ENCODE results near the gene TIGD7.

Gene TIGD7, protein sequence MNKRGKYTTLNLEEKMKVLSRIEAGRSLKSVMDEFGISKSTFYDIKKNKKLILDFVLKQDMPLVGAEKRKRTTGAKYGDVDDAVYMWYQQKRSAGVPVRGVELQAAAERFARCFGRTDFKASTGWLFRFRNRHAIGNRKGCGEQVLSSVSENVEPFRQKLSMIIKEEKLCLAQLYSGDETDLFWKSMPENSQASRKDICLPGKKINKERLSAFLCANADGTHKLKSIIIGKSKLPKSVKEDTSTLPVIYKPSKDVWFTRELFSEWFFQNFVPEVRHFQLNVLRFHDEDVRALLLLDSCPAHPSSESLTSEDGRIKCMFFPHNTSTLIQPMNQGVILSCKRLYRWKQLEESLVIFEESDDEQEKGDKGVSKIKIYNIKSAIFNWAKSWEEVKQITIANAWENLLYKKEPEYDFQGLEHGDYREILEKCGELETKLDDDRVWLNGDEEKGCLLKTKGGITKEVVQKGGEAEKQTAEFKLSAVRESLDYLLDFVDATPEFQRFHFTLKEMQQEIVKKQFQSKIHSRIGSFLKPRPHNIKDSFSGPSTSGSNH

DNA sequence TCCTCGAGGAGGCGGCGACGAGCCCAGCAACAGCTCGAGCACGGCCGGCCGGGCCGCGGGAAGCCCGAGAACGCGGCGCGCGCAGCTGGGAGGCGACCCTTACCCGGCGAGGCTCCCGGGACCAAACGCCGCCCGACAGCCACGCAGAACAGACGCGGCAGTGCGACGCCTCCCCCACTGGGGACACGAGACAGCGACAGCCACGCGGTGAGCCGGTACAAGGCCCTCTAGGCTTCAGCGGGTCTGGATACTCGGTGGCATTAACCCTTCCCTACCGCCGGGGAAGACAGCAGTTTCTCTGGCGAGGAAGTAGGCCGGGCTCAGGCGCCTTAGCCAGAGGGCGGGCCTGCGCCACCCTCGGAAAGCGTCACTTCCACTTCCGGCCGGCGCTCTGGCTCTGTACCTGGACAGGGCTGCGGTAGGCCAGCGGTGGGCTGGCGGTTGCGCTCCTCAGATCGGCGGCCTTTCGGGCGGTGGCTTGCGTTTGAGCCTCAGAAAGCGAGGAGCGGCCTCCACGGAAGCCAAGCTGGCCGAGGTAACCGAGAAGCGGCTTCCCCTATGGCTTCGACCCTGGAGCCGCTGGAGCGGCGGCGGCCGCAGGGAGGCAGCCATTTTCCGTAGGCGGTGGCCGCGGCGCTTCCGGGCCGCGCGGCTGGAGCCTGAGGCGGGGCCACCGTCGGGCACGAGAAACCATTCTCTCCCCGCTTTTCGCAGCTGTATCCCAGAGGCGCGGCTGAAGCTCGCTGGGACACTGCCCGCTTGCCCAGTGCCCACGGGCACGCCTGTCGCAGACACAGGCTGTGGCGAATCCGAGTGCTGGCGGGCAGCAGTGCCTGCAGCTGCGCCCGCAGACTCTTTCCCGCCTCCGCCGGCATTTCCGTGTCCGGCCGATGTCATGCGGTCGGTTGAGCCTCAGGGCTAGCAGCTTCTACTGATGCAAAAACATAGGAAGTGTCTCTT is at the start of gene TIGD7, which contains the start of gene ZNF75A:
Gene TIGD7 (minus strand): TSS at position 322 of the 960 bp plus-strand sequence. CDS start 4,816 bp downstream, outside the sequence.
Gene ZNF75A (plus strand): TSS at position 389 of the 960 bp plus-strand sequence. CDS start 2,932 bp downstream, outside the sequence.
- peak; percentile 90 for DNase-seq

DNA sequence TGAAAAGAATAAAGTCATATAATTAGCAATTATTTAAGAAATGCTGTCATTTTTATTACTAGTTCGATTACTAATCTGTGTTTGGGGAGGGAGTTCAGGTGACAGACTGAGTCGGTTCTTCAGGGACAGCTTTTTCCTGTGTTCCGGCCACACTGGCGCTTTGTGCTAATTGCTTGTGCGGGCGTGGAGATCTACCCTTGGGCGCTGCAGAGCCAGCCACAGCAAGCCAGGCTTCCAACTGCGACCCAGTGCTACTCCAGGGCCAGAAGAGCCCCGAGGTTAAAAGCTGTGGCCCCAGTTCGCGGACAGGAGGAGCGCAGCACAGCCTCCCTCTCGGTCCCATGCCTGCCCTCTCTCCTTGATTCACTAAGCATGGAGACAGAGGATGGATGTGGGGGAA is 43.9 kb upstream of the TIGD7 start:
- no peak for DNase-seq

DNA sequence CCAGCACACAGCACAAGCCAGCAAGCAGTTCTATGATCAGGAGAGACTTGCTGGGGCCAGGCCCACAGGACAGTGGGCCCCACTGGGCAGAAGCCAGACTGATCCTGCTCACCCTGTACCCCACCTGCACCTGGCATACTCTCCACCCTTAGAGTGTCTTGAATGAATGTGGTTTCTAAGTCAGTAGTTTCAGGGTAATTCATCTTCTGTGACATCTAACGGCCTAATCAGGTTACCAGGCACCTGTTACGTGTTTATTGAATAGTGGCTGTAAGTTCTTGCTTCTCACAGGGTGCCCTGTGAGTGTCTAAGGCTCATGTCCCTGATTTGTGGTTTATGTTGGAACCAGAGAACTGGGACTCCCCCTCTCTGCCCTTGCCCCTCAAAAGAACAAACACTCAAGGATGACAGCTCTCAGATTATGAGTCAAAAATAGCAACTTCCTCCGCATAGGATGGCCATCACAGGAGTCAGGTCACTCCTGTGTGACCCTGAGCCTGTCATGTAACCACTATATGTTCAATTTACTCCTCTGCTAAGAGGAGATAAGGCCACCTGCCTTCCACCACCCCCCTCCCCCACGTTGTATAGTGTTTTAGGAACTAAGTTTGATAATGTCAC is 43.4 kb upstream of the TIGD7 start:
- DNase-seq, result no peak

DNA sequence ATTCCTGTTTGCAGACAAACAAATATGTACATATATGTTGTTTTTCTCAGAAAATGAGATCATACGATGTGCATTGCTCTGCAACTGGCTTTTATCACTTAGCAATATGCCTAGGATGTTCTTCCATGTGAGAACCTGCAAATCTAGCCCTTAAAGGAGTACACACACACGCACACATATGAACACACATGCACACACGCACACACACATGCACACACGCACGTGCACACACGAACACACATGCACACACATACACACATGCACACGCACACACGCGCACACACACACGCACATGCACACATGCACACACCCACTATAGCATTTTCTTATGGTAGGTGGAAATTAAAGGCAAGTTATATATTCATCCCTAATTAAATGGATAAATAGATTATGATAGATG is 42.4 kb upstream of the TIGD7 start:
- DNase-seq, result no peak

DNA sequence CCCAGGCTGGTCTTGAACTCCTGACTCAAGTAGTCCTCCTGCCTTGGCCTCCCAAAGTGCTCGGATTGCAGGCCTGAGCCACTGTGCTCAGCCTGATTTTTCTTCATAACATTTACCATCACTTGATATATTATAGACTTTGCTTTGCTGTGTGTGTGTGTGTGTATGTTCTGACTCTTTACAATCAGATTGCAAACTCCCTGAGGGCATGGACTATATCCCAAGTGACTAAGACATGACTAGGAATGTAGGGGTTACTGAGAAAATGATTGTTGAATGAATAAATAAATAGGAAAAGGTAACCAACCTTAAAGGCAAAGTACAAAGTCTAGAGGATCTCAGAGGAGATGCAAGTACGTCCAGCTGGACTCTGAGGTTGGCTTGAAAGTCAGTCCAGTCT is 40.8 kb upstream of the TIGD7 start:
- no peak for DNase-seq

DNA sequence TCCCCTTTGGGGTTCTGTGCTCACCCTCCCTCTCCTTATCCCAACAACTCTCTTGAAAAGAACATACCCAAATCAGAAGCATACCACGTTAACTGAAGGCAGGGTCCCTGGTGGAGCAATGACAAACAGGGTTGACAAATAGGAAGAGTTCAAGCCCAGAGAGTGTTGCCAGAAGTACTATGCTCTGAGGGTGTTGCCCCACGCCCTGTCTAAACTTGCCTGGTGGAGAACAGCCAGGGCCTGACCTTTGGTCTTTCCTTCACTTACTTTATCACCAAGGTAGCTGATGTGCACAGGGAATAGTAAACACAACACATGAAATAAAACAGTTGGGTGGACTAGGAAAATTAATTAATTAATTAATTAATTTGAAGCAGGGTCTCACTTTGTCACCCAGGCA is 23.4 kb upstream of the TIGD7 start:
- DNase-seq, result no peak

DNA sequence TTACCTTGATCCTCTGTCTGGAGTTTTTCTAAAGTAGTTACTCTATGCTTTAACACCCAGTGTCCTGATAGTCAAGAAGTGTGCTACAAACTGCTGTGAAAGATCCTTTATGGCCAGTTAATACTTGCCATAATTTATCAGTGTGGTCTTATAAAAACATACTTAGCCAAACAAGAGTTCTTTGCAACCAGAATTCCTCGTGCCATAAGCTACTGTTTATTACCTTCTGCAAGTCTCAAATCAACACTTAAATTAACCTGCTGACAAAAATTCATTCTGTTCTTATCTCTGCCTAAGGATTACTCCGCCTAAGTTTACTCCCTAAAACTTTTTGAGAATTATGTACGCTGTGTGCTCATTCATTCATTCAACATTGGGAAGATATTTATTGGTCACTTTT is 22.9 kb upstream of the TIGD7 start:
- DNase-seq, result no peak

DNA sequence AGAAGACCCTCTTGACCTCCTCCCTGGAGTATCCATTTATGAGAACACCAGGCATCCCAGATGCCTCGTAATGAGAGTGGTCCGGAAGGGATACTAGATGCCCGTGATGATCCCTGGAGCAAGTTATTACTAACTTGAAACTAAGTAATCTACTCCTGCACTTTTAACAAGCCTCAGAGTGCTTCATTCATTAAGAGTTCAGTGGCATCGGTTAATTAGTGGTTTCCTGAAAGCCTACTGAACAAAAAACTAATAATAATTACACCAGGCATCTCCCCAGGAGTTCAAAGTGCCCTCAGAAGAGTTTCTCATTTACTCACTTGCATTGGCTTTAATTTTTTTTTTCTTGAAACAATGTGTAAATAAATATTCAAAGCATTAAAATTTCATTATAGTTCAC is 22.3 kb upstream of the TIGD7 start:
- no peak for DNase-seq

DNA sequence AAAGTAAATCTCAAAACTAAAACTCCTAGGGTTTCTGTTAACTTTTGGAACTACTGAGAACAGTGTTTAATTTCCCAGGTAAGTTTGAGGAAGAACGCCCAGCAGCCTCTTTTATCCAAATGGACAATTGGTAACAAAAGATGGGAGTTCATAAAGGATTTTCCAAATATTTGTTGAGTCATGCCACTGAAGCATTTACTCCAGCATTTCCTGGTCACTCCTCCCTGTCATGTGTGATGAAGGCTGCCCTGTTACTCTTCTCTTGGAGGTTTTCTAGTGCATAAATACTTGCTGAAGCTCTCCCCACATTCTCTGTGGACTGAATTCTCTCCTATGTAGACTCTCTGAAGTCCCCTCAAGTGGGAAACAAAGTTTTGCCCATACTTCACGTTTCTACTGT is 16.6 kb upstream of the TIGD7 start:
- no peak for DNase-seq

DNA sequence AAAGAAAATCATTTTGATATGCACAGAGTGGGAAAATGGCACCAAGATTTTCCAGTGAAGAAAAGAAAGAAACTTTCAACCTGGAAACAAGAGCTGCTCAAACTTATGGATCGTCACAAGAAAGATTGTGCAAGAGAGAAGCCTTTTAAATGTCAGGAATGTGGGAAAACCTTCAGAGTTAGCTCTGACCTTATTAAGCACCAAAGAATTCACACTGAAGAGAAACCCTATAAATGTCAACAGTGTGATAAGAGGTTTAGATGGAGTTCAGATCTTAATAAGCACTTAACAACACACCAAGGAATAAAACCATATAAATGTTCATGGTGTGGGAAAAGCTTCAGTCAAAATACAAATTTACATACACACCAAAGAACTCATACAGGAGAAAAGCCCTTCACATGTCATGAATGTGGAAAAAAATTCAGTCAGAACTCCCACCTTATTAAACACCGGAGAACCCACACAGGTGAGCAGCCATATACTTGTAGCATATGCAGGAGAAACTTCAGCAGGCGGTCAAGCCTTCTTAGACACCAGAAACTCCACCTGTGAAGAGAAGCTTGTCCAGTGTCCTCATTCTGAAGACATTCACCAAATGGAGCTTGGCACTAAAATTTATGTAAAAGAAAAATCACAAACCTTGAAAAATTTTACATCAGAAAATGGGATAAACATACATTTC is 12.2 kb upstream of the TIGD7 start:
- peak; percentile 5 for DNase-seq

DNA sequence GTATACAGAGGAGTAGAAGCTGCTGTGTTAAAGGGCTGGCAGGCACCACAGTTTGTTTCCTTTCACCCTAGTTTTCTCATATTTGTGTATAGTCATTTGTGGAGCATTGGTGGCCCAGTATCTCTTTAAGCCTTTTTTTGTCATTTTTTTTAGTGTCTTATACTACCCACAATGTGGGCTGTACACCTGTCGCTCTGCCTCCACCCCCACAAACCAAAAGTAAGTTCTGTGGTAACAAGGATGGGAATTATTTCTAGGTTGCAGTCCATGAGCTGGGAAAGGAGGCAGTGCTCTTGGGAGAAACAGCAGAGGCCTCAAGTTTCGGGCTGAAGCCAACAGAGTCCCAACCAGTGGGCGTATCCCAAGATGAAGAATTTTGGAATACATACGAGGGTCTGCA is 6.3 kb upstream of the TIGD7 start:
- DNase-seq, result no peak

DNA sequence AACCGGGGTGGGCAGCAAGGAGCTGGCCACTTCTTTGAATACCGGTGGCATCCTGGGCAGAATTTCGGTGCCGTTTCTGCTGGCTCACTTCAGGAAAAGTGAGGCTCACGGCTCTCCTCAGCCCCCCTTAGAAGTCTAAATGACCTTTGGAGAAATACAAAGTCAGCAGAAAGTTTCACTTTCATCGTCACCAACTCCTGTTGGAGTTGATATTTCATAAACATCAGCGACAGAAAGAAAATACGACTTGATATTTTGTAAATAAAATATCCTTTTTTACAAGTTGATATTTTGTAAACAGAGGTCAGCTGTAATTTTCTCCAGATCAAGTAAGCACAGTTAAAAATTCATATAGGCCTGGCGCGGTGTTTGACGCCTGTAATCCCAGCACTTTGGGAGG is 848 bp upstream of the TIGD7 start:
- DNase-seq, result no peak

DNA sequence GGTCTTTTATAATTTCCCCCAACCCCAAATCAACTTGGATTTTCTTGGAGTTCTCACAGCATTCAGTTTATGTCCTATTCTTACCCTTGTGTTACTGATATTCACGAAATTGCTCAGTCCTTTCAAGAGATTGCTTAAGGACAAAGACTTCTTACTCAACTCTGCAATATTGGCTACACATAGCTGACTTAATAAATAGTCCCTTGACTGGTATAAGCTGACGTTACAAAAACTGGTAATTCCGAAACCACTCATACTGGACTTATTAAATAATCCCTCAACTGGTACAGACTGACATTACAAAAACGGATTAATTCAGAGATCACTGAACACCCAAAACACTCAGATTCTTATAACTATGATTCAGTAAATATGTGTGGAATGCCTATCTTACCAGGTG is 860 bp downstream of the TIGD7 start:
- no peak for DNase-seq

DNA sequence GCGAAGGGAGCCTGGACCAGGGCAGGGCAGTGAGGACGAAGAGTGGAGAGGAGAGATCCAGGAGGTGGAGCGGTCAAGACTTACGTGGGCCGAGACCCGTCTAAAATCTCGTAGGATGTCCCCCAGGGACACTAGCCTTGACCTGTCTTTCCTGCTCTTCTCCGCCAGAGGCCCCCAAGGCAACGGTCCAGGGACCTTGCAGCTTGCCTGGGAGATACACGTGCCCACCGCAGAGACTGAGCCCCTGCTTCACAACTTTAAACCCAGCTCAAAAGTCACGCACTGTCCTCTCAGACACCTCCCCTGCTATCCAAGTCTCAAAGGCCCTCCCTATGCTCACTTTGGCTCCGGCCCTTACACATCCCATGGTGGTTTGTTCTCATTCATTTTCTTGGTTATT is 9.4 kb downstream of the TIGD7 start:
- DNase-seq, result no peak

DNA sequence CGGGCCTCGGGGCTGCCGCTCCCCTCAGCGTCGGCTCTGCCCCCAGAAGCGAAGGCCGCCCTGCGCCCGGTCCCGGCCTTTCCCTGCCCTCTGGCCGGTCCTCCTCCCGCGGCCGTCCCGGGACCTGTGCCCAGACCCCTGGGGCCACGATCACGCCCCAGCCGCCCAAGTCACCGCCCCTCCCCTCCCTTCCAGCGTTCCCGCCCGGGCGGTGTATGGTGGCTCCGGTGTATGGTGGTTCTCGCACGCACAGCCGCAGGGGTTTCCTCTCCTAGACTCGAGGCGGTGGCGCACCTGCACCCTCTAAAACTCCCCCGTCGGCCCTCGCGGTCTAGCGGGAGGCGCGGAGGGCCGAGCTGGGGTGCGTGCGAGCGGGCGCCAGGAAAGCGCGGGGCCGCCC is 10.0 kb downstream of the TIGD7 start:
- no peak for DNase-seq

DNA sequence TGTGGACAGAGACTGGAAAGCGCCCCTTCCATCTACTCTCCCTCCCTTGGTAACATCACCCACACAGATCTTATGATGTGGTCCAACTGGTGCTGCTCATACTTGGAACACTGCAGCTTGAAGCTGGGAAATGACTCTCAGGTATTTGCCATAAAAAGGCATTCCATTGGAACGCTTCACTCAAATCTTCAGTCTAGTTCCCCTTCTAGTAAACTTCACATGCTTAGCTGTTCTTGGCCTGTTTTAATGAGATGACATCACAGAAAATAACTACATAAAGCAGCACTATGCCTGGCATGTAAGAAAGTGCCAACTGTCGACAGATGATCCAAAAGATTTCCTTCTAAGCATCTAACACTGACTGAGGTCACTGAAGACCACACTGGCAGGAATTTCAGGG is 12.6 kb downstream of the TIGD7 start:
- DNase-seq, result no peak

DNA sequence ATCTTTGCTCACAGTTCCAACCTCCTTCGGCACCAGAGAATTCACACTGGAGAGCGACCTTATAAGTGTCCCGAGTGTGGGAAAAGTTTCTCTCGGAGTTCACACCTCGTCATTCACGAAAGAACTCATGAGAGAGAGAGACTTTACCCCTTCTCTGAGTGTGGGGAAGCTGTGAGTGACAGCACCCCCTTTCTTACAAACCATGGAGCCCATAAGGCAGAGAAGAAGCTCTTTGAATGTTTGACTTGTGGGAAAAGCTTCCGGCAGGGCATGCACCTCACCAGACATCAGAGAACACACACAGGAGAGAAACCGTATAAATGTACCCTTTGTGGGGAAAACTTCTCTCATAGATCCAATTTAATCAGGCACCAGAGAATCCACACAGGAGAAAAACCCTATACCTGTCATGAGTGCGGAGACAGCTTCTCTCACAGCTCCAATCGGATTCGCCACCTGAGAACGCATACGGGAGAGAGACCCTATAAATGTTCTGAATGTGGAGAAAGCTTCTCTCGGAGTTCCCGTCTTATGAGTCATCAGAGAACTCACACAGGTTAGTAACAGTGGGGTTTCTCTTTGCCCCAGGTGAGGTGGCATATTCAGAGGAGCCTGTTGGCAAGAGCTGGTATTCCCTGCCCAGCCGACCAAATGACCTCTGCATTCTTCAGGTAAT is 15.1 kb downstream of the TIGD7 start:
- DNase-seq, result no peak

DNA sequence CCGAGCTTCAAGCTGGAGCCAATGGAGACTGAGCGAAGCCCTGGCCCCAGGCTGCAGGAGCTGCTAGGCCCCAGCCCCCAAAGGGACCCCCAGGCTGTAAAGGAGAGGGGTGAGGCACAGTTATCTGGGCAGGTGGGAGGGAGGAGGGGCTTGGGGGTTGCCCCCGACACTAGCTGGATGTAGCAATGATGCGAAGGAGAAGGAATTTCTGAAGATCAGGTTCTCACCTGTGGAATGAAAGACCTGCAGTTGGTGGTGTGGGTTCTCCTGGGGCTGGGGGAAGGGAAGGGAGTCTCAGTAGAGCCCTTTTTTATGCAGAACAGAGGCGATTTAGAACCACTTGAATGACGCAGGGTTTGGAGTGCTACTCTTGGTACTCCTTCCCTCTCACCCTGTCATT is 20.1 kb downstream of the TIGD7 start:
- no peak for DNase-seq

DNA sequence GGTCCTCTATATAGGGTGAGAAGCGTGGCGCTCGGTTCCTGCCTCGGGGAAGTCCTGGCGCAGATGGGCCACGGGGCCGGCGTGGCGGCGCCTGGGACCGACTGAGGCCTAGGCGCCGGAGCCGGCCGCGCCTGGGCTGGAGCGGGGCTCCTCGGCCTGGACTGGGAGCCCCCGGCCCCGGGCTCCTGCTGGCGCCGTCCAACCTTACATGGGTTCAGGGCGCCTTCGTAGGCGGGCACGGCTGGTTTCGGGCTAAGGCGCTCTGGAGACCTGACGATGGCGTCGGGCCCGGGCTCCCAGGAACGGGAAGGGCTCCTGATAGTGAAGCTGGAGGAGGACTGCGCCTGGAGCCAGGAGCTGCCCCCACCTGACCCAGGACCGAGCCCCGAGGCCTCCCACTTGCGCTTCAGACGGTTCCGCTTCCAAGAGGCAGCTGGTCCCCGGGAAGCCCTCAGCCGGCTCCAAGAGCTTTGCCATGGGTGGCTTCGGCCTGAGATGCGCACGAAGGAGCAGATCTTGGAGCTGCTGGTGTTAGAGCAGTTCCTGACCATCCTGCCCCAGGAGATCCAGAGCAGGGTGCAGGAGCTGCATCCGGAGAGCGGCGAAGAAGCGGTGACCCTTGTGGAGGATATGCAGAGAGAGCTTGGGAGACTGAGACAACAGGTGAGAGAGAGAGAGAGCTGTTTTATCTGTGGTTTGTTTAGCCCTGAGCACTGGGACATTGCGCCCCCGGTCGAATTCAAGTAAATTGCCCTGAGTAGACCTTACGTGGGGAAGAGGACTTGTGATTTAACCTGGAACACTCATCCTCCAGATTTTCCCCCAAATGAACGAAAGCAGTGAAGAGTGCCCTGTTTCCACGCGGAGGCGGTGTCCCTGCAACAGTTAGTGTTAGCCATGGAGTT is 21.4 kb downstream of the TIGD7 start:
- no peak for DNase-seq

DNA sequence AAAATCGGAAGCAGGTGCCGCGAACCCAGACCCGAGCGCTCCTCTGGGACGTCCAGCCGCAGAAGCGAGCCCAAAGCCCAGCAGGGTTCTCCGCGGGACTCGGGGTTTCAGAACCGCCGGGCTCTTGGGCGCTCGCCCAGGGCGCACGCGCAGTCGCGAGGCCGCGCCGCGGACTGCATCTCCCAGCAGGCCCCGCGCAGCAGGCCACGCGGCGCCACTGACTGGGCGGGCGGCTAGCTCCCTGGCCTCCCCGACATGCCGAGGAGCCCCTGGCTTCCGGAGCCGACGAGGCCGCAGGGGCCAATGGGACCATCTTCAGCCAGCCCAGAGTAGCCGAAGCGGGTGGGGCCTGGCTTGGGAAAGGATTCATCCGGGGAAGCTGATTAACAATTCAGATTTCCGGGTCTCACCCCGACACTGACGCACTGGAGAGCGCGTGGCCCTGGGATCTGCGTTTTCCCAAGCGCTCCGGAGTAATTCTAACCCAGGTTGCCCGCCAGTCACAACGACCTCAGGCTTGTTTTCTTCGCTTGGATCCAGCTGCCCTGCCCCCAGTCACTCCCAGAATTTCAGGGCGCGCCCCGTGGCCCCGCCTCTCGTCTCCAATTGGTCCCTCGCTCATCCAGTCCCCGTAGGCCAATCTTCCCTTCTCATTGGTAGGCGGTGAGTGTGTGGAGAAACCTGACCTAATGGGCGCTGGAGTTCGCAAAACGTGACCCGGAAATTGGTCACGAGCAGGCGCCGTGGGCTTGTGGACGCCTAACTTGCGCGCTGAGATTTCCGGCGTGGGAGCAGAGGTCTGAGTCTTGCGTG is 22.3 kb downstream of the TIGD7 start, which contains the start of gene ZNF263:
Gene ZNF263 (plus strand): TSS at position 762 of the 813 bp plus-strand sequence. CDS start 328 bp downstream, outside the sequence.
- peak; percentile 98 for DNase-seq

Data from NCI-H1092 treated with DMSO at 0.1 percent for 48 hours (cell line).